Spleen (tissue), 11 donors: ENCODE results near the gene SCFD2. TPM values are rescaled to one million over a fixed set of nuclear protein-coding genes. Genes with fewer than 3 reads are reported as not detected.
A peak's percentile ranks its signal among the peaks of the same experiment; 100 is the strongest.

Experiments used
- DNase-seq: peaks from one replicate; pipeline ENCODE4 v3.0.0-alpha.2; 2020
- H3K27ac ChIP-seq, 8 donors: fragments of 200-600 bp; sonication (generic) in 7 of 8; 1 replicate in 4 of 8; 2 replicates in 4 of 8; pipeline versions ENCODE4 v1.5.0 to v1.8.0; 2016 to 2021; ENCODE audit warnings: inconsistent platforms in 4 of 8, mild to moderate bottlenecking in 4 of 8, moderate library complexity in 1 of 8
- H3K27me3 ChIP-seq, 7 donors: fragments of 200-600 bp; sonication (generic) in 6 of 7; replicated peaks in 1 of 7; 1 replicate in 4 of 7; 2 replicates in 3 of 7; pipeline versions ENCODE4 v1.5.0 to v1.8.0; 2016 to 2021; ENCODE audit warnings: inconsistent platforms in 3 of 7, mild to moderate bottlenecking in 1 of 7
- H3K36me3 ChIP-seq, 6 donors: fragments of 200-600 bp; sonication (generic) in 5 of 6; 1 replicate in 4 of 6; 2 replicates in 2 of 6; pipeline versions ENCODE4 v1.5.0 to v1.8.0; 2016 to 2021; ENCODE audit warnings: inconsistent platforms in 2 of 6
- H3K4me1 ChIP-seq, 6 donors: fragments of 200-600 bp; sonication (generic) in 5 of 6; 1 replicate in 3 of 6; 2 replicates in 3 of 6; pipeline versions ENCODE4 v1.5.0 to v1.8.0; 2016 to 2021; ENCODE audit warnings: inconsistent platforms in 3 of 6
- H3K4me3 ChIP-seq, 8 donors: fragments of 200-600 bp; sonication (generic) in 7 of 8; 1 replicate in 4 of 8; 2 replicates in 4 of 8; pipeline versions ENCODE4 v1.5.0 to v1.8.0; 2016 to 2021; ENCODE audit warnings: inconsistent platforms in 4 of 8, mild to moderate bottlenecking in 4 of 8, moderate library complexity in 2 of 8
- H3K9me3 ChIP-seq, 8 donors: fragments of 200-600 bp; sonication (generic) in 7 of 8; 1 replicate in 4 of 8; 2 replicates in 4 of 8; pipeline versions ENCODE4 v1.5.0 to v1.8.0; 2016 to 2021; ENCODE audit warnings: inconsistent platforms in 4 of 8
- POLR2A ChIP-seq, 3 donors: fragments of 450-650 bp; IDR thresholded peaks; one replicate each; pipeline ENCODE4 v1.5.1; 2017; ENCODE audit warnings: antibody characterized with exemption in 3 of 3, mild to moderate bottlenecking in 1 of 3
- POLR2AphosphoS5 ChIP-seq, 3 donors: sonication (generic); formaldehyde crosslinking; IDR thresholded peaks; one replicate each; pipeline ENCODE4 v1.5.1; 2017; ENCODE audit warnings: antibody characterized with exemption in 3 of 3
- WGBS, 5 donors: extraction: QIAGEN DNeasy Blood & Tissue Kit in 3 of 5; methylation state at CpG; one replicate each; pipeline versions ENCODE4 v1.1.5 to v1.1.7; 2013 to 2018; 5-methylcytosine and 5-hydroxymethylcytosine counted together
- intact Hi-C: fragments of 100-400 bp; cut with DNase I; formaldehyde crosslinking; loops from one replicate; pipeline ENCODE4 v1.15.0; 2023; ENCODE audit warnings: low total_unique reads
- polyA plus RNA-seq, 3 donors: library from polyadenylated mRNA; stranded (reverse); fragments of 200-250 nt; gene quantifications; one replicate each; pipeline ENCODE4 v1.2.1, GENCODE V29; 2013
- total RNA-seq, 7 donors: library from RNA; depleted of rRNA in 3 of 7; stranded (reverse); fragments of >200 nt in 3 of 7; fragmentation: NEBNext Ultra II Directional in 4 of 7; extraction: Animal tissue kit (Norgen Biotek cat#: 25700) in 4 of 7; gene quantifications; one replicate each; pipeline versions ENCODE4 v1.1.0 to v1.2.1, GENCODE V29; 2016 to 2021
- TF ChIP-seq, protein P1 (sequence below), 11 experiments: fragments of 200-600 bp in 7 of 11; fragments of 450-650 bp in 4 of 11; sonication (generic) in 4 of 11; IDR thresholded peaks in 8 of 11; conservative IDR thresholded peaks in 3 of 11; 1 replicate in 7 of 11; 2 replicates in 4 of 11; pipeline versions ENCODE4 v1.4.0 to v1.8.0; 2016 to 2021; ENCODE audit warnings: antibody characterized with exemption in 11 of 11, inconsistent platforms in 4 of 11, mild to moderate bottlenecking in 1 of 11
- donor health status: healthy with polysubstance abuse.
- donor health status: DM: no; HTN: no; CAD: no; lungs with moderate emphysema.
- donor health status: DM: no; HTN: no; CAD: no.
- donor health status: Bipolar disorder and iron deficiency.
- donor health status: healthy.
- donor health status: DM: no; HTN: no; CAD: no.
- donor health status: DM: yes; HTN: yes; CAD: no.

SCFD2 gene
- total and polyA plus RNA-seq, 10 donors, result 3.6 to 42.1 (median 21.1) TPM

DNA sequence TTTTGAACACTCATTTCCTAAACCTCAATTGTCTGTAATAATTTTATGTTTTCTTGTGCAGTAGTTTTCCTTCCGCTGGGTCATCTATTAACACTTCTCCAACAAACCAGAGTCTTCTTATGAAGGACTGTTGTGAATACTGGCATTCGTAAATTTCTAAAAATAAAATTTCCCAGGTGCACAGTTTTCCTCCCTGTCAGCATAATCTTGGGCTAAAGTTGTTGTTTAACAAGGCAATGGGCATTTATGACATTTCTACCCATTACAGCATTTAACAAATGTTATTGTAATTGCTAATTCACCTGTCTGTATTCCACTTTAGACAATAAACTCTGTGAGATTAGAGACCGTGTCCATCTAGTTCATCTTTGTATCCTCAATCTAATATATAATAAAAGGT, 1.2 kb downstream of the SCFD2 start:
- no peak for TF ChIP-seq POLR2AphosphoS5 (IDR thresholded peaks at IDR 0.05)
- TF ChIP-seq POLR2A (IDR thresholded peaks at IDR 0.05), result no peak
- TF ChIP-seq, protein P1, sequence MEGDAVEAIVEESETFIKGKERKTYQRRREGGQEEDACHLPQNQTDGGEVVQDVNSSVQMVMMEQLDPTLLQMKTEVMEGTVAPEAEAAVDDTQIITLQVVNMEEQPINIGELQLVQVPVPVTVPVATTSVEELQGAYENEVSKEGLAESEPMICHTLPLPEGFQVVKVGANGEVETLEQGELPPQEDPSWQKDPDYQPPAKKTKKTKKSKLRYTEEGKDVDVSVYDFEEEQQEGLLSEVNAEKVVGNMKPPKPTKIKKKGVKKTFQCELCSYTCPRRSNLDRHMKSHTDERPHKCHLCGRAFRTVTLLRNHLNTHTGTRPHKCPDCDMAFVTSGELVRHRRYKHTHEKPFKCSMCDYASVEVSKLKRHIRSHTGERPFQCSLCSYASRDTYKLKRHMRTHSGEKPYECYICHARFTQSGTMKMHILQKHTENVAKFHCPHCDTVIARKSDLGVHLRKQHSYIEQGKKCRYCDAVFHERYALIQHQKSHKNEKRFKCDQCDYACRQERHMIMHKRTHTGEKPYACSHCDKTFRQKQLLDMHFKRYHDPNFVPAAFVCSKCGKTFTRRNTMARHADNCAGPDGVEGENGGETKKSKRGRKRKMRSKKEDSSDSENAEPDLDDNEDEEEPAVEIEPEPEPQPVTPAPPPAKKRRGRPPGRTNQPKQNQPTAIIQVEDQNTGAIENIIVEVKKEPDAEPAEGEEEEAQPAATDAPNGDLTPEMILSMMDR (IDR thresholded peaks at IDR 0.05 in 8 of 11, conservative IDR thresholded peaks at IDR 0.05 in 3 of 11), result no peak
- 46 to 58% (median 52%) methylated on average over 3 of the region's 3 CpGs for WGBS, 5 donors
- no peak for DNase-seq
- Histone ChIP-seq H3K4me1 (peaks cover 35 to 70% (median 52%) of the 10 kb centered on the region in 6 donors), H3K36me3 (no peaks in the 10 kb centered on the region), H3K27me3 (no peaks in the 10 kb centered on the region), H3K9me3 (no peaks in the 10 kb centered on the region), H3K4me3 (peak overlapping the region; percentile 85 to 100 (median 91)), H3K27ac (no peak overlapping the region)
- intact Hi-C loops, result no loop called here

DNA sequence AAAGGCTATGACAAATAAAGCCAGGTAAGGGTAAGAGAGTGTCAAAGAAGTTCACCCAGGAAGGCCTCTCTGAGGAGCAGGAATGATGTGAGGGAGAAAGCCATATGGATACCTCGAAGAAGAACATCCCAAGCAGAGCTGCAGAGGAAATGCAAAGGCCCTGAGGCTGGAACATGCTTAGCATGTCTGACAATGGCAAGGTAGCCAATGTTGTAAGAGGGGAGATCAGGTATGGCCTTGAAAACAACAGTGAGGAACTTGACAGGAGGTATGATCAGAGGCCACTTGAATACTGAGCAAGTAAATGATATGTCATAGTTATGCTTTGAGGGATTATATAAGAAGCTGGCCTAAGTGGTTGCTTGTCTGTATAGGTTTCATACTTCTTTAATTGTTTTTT, 3.8 kb downstream of the SCFD2 start:
- DNase-seq, result no peak
- intact Hi-C loops, result no loop called here
- no peaks in the 10 kb centered on the region for H3K9me3 ChIP-seq
- peaks cover 35 to 74% (median 52%) of the 10 kb centered on the region in 6 donors for H3K4me1 ChIP-seq
- H3K27me3 ChIP-seq, result no peaks in the 10 kb centered on the region
- H3K4me3 ChIP-seq, result no peak overlapping the region
- 87 to 100% (median 93%) methylated on average over 1 of the region's 1 CpG for WGBS, 5 donors
- H3K27ac ChIP-seq, result no peak overlapping the region
- H3K36me3 ChIP-seq, result no peaks in the 10 kb centered on the region
- TF ChIP-seq POLR2A (IDR thresholded peaks at IDR 0.05) (no peak), POLR2AphosphoS5 (IDR thresholded peaks at IDR 0.05) (no peak)
- TF ChIP-seq, protein P1 (IDR thresholded peaks at IDR 0.05 in 8 of 11, conservative IDR thresholded peaks at IDR 0.05 in 3 of 11), result no peak

DNA sequence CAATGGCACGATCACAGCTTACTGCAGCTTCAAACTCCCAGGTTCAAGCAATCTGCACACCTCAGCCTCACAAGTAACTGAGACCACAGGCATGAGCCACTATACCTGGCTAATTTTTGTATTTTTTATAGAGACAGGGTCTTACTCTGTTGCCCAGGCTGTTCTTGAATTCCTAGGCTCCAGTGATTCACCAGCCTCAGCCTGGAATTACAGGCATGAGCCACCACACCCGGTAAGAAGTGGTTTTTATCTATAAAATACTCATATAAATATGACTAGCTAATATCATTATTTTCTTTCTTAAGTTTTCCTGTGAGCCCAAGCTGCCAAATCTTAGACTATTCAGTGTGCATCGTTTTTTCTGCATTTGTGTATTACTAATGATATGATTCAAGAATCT, 4.4 kb downstream of the SCFD2 start:
- Histone ChIP-seq H3K36me3 (no peaks in the 10 kb centered on the region), H3K4me1 (peaks cover 32 to 68% (median 48%) of the 10 kb centered on the region in 6 donors), H3K9me3 (no peaks in the 10 kb centered on the region), H3K27ac (no peak overlapping the region), H3K4me3 (no peak overlapping the region), H3K27me3 (no peaks in the 10 kb centered on the region)
- 89 to 95% (median 90%) methylated on average over 3 of the region's 3 CpGs for WGBS, 5 donors
- intact Hi-C loops, result no loop called here
- DNase-seq, result no peak
- TF ChIP-seq POLR2A (IDR thresholded peaks at IDR 0.05), result no peak
- TF ChIP-seq, protein P1 (IDR thresholded peaks at IDR 0.05 in 8 of 11, conservative IDR thresholded peaks at IDR 0.05 in 3 of 11), result no peak
- TF ChIP-seq POLR2AphosphoS5 (IDR thresholded peaks at IDR 0.05), result no peak

DNA sequence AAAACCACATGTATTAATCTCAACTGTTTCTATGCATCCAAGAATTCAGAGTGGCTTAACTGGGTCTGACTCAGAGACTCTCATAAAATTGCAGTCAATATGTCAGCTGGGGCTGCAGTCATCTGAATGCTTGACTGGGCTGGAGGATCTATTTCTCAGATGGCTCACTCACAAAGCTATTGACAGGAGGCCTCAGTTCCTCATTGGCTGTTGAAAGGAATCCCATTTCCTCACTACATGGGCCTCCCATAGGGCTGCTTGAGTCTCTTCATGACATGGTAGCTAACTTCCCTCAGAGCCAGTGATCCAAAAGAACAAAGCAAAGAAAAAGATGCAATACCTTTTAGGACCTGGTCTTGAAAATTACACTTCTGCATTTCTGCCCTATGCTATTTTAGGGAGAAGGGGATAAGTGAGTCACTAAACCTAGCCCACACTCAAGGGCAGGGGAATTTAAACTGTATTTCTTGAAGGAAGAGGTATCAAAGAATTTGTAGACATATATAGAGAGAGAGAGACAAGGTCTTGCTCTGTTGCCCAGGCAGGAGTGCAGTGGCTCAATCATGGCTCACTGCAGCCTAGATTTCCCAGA, 9.8 kb downstream of the SCFD2 start:
- peaks cover 0 to 31% (median 14%) of the 10 kb centered on the region in 6 donors for H3K36me3 ChIP-seq
- H3K4me1 ChIP-seq, result peaks cover 0 to 17% (median 2%) of the 10 kb centered on the region in 6 donors
- TF ChIP-seq POLR2A (IDR thresholded peaks at IDR 0.05) (no peak), POLR2AphosphoS5 (IDR thresholded peaks at IDR 0.05) (no peak)
- TF ChIP-seq, protein P1 (IDR thresholded peaks at IDR 0.05 in 8 of 11, conservative IDR thresholded peaks at IDR 0.05 in 3 of 11), result no peak
- H3K9me3 ChIP-seq, result no peaks in the 10 kb centered on the region
- H3K4me3 ChIP-seq, result no peak overlapping the region
- no peak overlapping the region for H3K27ac ChIP-seq
- intact Hi-C loops, result no loop called here
- no peaks in the 10 kb centered on the region for H3K27me3 ChIP-seq
- no peak for DNase-seq
